ENCODE results near the gene ENAH. TPM values are rescaled to one million over a fixed set of nuclear protein-coding genes. Genes with fewer than 3 reads are reported as not detected.
A peak's percentile ranks its signal among the peaks of the same experiment; 100 is the strongest.

ENAH gene
- total RNA-seq, 1 experiment from 2014 or later = 285 TPM

- H2BK12ac ChIP-seq (ENCODE audit: insufficient read length, low read depth, low read length) = no peak overlapping the region
These were observed 85.1 kb downstream of the ENAH start for GRCh38 chr1:225567789-225568188.

More at GRCh38 chr1:225567789-225568188, 85.1 kb downstream of the ENAH start:
- Histone ChIP-seq H3T11ph (ENCODE audit: low read length) (no peak overlapping the region), H3K79me1 (ENCODE audit: insufficient read depth, low read depth, low read length, poor library complexity, severe bottlenecking) (peaks cover 3% of the 10 kb centered on the region), H2BK5ac (ENCODE audit: insufficient read length, low read length) (no peak overlapping the region), H4K20me1 (ENCODE audit: control insufficient read depth, insufficient read depth, insufficient read length) (no peaks in the 10 kb centered on the region), H2BK20ac (ENCODE audit: low read depth, low read length, poor library complexity, severe bottlenecking) (no peak overlapping the region), H3K4ac (ENCODE audit: low read depth, low read length) (no peak overlapping the region), H2BK120ac (ENCODE audit: low read depth, low read length, poor library complexity, severe bottlenecking) (no peak overlapping the region), H3K9me3 (ENCODE audit: control insufficient read depth, low read depth, low read length) (no peaks in the 10 kb centered on the region), H4K8ac (replicated peaks; ENCODE audit: insufficient read length, low read depth, low read length) (no peak overlapping the region), H4K5ac (ENCODE audit: insufficient read length, low read depth, low read length) (no peak overlapping the region), H3K9ac (ENCODE audit: extremely low read depth, insufficient read length, low read length) (no peak overlapping the region), H3K23ac (ENCODE audit: insufficient read length, low read depth, low read length) (no peak overlapping the region), H3K56ac (ENCODE audit: insufficient read length, low read depth, low read length) (no peak overlapping the region), H3K23me2 (ENCODE audit: insufficient read length, low read depth, low read length, poor library complexity, severe bottlenecking) (no peaks in the 10 kb centered on the region), H2AFZ (ENCODE audit: low read length) (no peak overlapping the region), H3K18ac (ENCODE audit: insufficient read length, low read depth, low read length) (no peak overlapping the region), H3K4me2 (ENCODE audit: insufficient read depth, insufficient read length, low read length) (no peak overlapping the region), H3K27ac (ENCODE audit: insufficient read length, low read depth, low read length) (no peak overlapping the region), H4K91ac (ENCODE audit: insufficient read length, low read depth, low read length) (no peak overlapping the region), H3K27me3 (ENCODE audit: insufficient read depth, low read length) (no peaks in the 10 kb centered on the region), H3K79me2 (ENCODE audit: insufficient read depth, low read length) (peaks cover 23% of the 10 kb centered on the region; the same call in 1 of the 2 replicates), H2BK15ac (ENCODE audit: low read depth, low read length) (no peak overlapping the region), H3K14ac (ENCODE audit: insufficient read depth, low read length) (no peak overlapping the region), H2AK5ac (ENCODE audit: insufficient read length, low read length) (no peak overlapping the region), H3K4me1 (ENCODE audit: insufficient read depth, low read length) (peaks cover 2% of the 10 kb centered on the region; the same call in 1 of the 2 replicates)
- Mint-ChIP-seq H3K36me3 (ENCODE audit: insufficient read depth in 1 of 3, low read depth in 3 of 3) (peaks cover 11 to 34% (median 29%) of the 10 kb centered on the region in 3 experiments; a peak in 6 of 7 replicates), H3K27ac (0 out of 7 replicates have a peak overlapping the region, but pooled peaks of 1 of the 3 experiments have one; percentile 70), H3K4me1 (peaks cover 37 to 39% of the 10 kb centered on the region in 2 experiments), H3K9me3 (no peaks in the 10 kb centered on the region), H3K27me3 (ENCODE audit: low read depth) (no peaks in the 10 kb centered on the region), H3K4me3 (no peak overlapping the region)
- WGBS (ENCODE audit: extremely low coverage, insufficient read length, low lambda C conversion rate) = no CpG with 5 or more reads among the region's 2 CpGs
- TF ChIP-seq CTCF (conservative IDR thresholded peaks at IDR 0.05) = peak; percentile 57
- no peak for DNase-seq
